ENCODE measurements around the gene RBMS3.

DNA sequence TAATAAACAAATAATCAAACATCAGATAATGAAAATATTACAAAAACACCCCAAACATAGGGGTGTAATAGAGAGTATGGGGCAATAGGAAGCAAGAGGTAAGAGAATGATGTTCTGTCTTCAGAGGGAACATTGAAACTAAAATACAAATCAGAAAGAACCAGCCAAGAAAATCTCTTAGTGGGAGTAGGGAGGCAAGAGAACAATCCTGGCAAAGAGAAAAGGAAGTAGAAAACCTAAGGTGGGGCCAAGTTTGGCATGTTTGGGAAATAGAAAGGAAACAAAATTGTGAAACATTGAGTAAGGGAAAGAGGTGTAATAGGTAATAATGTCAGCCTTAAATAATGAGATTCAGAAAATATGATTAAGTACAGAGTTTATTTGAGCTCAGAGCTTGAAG lies 467.1 kb downstream of the RBMS3 start:
- TF ChIP-seq GABPB1 (CRISPR knock-in tag; IDR thresholded peaks at IDR 0.05), result no peak
- TF ChIP-seq, protein P1, sequence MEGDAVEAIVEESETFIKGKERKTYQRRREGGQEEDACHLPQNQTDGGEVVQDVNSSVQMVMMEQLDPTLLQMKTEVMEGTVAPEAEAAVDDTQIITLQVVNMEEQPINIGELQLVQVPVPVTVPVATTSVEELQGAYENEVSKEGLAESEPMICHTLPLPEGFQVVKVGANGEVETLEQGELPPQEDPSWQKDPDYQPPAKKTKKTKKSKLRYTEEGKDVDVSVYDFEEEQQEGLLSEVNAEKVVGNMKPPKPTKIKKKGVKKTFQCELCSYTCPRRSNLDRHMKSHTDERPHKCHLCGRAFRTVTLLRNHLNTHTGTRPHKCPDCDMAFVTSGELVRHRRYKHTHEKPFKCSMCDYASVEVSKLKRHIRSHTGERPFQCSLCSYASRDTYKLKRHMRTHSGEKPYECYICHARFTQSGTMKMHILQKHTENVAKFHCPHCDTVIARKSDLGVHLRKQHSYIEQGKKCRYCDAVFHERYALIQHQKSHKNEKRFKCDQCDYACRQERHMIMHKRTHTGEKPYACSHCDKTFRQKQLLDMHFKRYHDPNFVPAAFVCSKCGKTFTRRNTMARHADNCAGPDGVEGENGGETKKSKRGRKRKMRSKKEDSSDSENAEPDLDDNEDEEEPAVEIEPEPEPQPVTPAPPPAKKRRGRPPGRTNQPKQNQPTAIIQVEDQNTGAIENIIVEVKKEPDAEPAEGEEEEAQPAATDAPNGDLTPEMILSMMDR (IDR thresholded peaks at IDR 0.05), result no peak
- TF ChIP-seq TEAD4 (CRISPR knock-in tag; IDR thresholded peaks at IDR 0.05), result no peak
- no peak for TF ChIP-seq ZNF423 (CRISPR knock-in tag; IDR thresholded peaks at IDR 0.05)
- TF ChIP-seq, protein P2, sequence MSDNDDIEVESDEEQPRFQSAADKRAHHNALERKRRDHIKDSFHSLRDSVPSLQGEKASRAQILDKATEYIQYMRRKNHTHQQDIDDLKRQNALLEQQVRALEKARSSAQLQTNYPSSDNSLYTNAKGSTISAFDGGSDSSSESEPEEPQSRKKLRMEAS (CRISPR knock-in tag; IDR thresholded peaks at IDR 0.05), result no peak
- TF ChIP-seq JUN (CRISPR knock-in tag; IDR thresholded peaks at IDR 0.05), result no peak
- TF ChIP-seq, protein P3, sequence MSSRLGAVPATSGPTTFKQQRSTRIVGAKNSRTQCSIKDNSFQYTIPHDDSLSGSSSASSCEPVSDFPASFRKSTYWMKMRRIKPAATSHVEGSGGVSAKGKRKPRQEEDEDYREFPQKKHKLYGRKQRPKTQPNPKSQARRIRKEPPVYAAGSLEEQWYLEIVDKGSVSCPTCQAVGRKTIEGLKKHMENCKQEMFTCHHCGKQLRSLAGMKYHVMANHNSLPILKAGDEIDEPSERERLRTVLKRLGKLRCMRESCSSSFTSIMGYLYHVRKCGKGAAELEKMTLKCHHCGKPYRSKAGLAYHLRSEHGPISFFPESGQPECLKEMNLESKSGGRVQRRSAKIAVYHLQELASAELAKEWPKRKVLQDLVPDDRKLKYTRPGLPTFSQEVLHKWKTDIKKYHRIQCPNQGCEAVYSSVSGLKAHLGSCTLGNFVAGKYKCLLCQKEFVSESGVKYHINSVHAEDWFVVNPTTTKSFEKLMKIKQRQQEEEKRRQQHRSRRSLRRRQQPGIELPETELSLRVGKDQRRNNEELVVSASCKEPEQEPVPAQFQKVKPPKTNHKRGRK (CRISPR knock-in tag; IDR thresholded peaks at IDR 0.05; ENCODE audit: borderline replicate concordance), result no peak
- TF ChIP-seq NR3C1 (CRISPR knock-in tag; conservative IDR thresholded peaks at IDR 0.05; ENCODE audit: low read depth), result no peak
- no peak for TF ChIP-seq RELA (CRISPR knock-in tag; IDR thresholded peaks at IDR 0.05; ENCODE audit: borderline replicate concordance)
- TF ChIP-seq MXD4 (CRISPR knock-in tag; IDR thresholded peaks at IDR 0.05; ENCODE audit: borderline replicate concordance), result no peak
- TF ChIP-seq, protein P4, sequence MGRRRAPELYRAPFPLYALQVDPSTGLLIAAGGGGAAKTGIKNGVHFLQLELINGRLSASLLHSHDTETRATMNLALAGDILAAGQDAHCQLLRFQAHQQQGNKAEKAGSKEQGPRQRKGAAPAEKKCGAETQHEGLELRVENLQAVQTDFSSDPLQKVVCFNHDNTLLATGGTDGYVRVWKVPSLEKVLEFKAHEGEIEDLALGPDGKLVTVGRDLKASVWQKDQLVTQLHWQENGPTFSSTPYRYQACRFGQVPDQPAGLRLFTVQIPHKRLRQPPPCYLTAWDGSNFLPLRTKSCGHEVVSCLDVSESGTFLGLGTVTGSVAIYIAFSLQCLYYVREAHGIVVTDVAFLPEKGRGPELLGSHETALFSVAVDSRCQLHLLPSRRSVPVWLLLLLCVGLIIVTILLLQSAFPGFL (CRISPR knock-in tag; IDR thresholded peaks at IDR 0.05; ENCODE audit: borderline replicate concordance), result no peak
- TF ChIP-seq, protein P5, sequence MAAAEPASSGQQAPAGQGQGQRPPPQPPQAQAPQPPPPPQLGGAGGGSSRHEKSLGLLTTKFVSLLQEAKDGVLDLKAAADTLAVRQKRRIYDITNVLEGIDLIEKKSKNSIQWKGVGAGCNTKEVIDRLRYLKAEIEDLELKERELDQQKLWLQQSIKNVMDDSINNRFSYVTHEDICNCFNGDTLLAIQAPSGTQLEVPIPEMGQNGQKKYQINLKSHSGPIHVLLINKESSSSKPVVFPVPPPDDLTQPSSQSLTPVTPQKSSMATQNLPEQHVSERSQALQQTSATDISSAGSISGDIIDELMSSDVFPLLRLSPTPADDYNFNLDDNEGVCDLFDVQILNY (CRISPR knock-in tag; IDR thresholded peaks at IDR 0.05), result no peak

Data from WTC11 (cell line).